ACHN (cell line): ENCODE results near the gene TET1.
"Not testable (repeated sequence)": the region's sequence is repeated elsewhere in the genome, so short reads cannot be mapped to it uniquely, and the experiment has no call there.

ENCODE experiments used
- DNase-seq: peaks from one replicate; pipeline ENCODE4 v3.0.0-alpha.2; 2015
- in situ Hi-C: cut with HindIII; loops from 2 replicates; pipeline ENCODE4 v1.10.0; 2017; ENCODE audit warnings: low sequenced_read_pairs, low pct_ligation_motif_present, low pct_unique_long_range_greater_than_20kb

Gene TET1

DNA sequence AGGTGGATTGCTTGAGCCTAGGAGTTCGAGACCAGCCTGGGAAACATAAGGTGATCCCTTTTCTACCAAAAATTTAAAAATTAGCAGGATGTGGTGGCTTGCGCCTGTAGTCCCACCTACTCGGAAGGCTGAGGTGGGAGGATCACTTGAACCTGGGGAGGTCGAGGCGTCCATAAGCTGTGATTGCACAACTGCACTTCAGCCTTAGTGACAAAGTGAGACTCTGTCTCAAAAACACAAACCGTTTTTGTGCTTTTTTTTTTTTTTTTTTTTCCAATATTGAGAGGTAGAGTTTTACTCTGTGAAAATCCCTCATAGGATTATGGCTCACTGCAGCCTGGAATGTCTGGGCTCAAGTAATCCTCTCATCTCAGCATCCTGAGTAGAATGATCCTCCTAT is 175.0 kb downstream of the TET1 start:
- DNase-seq, result no peak
- in situ Hi-C loops, result no loop called here

GRCh38 chr10:68735739-68736138 is 175.6 kb downstream of the TET1 start:
- in situ Hi-C loops, result not testable (repeated sequence)

DNA sequence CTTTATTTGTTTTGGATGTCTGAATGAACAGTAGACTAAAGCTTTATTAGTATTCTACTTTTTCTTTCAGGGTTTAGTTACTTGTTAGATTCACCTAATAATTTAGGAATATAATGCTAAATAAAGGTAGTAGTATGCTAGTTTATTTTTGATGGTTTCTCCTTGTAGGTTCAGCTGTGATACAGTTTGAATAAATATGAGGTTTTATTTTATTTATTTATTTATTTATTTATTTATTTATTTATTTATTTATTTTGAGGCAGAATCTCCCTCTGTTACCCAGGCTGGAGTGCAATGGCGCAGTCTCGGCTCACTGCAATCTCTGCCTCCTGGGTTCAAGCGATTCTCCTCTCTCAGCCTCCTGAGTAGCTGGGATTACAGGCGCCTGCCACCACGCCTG is 180.5 kb downstream of the TET1 start:
- in situ Hi-C loops, DNase-seq: not testable (repeated sequence)

More at GRCh38 chr10:68735739-68736138, 175.6 kb downstream of the TET1 start:
- not testable (repeated sequence) for DNase-seq

GRCh38 chr10:68742397-68742796 is 182.3 kb downstream of the TET1 start:
- no peak for DNase-seq
- in situ Hi-C loops, result no loop called here
